Gastroesophageal sphincter (tissue), 4 donors: Measurements from ENCODE around the gene PIAS3. TPM values are rescaled to one million over a fixed set of nuclear protein-coding genes. Genes with fewer than 3 reads are reported as not detected.

ENCODE experiments used
- small RNA-seq, 4 donors: library from RNA; depleted of rRNA; stranded (forward); fragments of <200 nt; gene quantifications; one replicate each; pipeline ENCODE3, GENCODE V24; 2016
- total RNA-seq, 4 donors: library from RNA; depleted of rRNA; stranded (reverse); fragments of >200 nt; gene quantifications; one replicate each; pipeline ENCODE4 v1.1.0, GENCODE V29; 2016

Gene PIAS3
- total RNA-seq, 4 donors from 2014 or later: 14.0 to 26.0 (median 19.2) TPM

Small RNAs within 50 kb of the gene (small RNA-seq; reads per million reads assigned to genes)
- 0 reads per million in 4 donors for gene MIR6736

Other genes with a start within 250 kb of the PIAS3 start
- gene PDZK1, start 151.7 kb downstream of the PIAS3 start, total RNA-seq: under 1 TPM in 2 of 4 donors, not detected in 2; 0.46 to 0.87 TPM
- gene CD160, start 139.6 kb downstream of the PIAS3 start, total RNA-seq: 1 to 10 TPM in 1 of 4 donors, under 1 TPM in 1, not detected in 2; 0.23 to 1.0 TPM
- 10 to 100 TPM; 34.3 to 54.9 (median 39.9) TPM for gene RNF115, start 35.0 kb downstream of the PIAS3 start, total RNA-seq
- gene POLR3C, start 34.9 kb downstream of the PIAS3 start, total RNA-seq: 10 to 100 TPM; 24.8 to 37.7 (median 29.9) TPM
- gene NUDT17, start 13.5 kb downstream of the PIAS3 start, total RNA-seq: 1 to 10 TPM in 3 of 4 donors, under 1 TPM in 1; 0.40 to 3.5 (median 2.2) TPM
- 10 to 100 TPM in 1 of 4 donors, 1 to 10 TPM in 3; 5.2 to 13.7 (median 7.9) TPM for gene ANKRD35, start 26.8 kb upstream of the PIAS3 start, total RNA-seq
- gene ITGA10, start 51.0 kb upstream of the PIAS3 start, total RNA-seq: 1 to 10 TPM; 4.9 to 7.1 (median 5.2) TPM
- gene PEX11B, start 59.6 kb upstream of the PIAS3 start, total RNA-seq: 10 to 100 TPM; 22.1 to 29.1 (median 28.1) TPM
- 100 to 1,000 TPM in 3 of 4 donors, 10 to 100 TPM in 1; 75.7 to 135 (median 117) TPM for gene RBM8A, start 68.4 kb upstream of the PIAS3 start, total RNA-seq
- gene LIX1L, start 98.9 kb upstream of the PIAS3 start, total RNA-seq: 10 to 100 TPM; 37.8 to 53.5 (median 45.3) TPM
- 1 to 10 TPM in 1 of 4 donors, under 1 TPM in 2, not detected in 1; 0.62 to 1.9 (median 0.67) TPM for gene ANKRD34A, start 105.5 kb upstream of the PIAS3 start, total RNA-seq
- gene POLR3GL, start 105.6 kb upstream of the PIAS3 start, total RNA-seq: 10 to 100 TPM; 32.9 to 44.0 (median 37.6) TPM
- 1,000 to 10,000 TPM; 2,024 to 3,704 (median 2,348) TPM for gene TXNIP, start 137.5 kb upstream of the PIAS3 start, total RNA-seq
- under 1 TPM in 1 of 4 donors, not detected in 3; 0.77 TPM for gene HJV, start 162.7 kb upstream of the PIAS3 start, total RNA-seq